GM18498 (cell line): ENCODE results near the gene KRT15.

ENCODE experiments used
- ATAC-seq: cut with Tn5 transposase; IDR thresholded peaks from one replicate; pipeline ENCODE4 v1.9.1; 2021; ENCODE audit warnings: mild to moderate bottlenecking, moderate library complexity; ENCODE audit not compliant: unreplicated experiment

The KRT15 gene

GRCh38 chr17:41527063-41528023, 8.7 kb upstream of the KRT15 start:
- ATAC-seq = no peak

GRCh38 chr17:41524261-41524660, 5.6 kb upstream of the KRT15 start:
- ATAC-seq = no peak

GRCh38 chr17:41523787-41524186, 5.1 kb upstream of the KRT15 start:
- ATAC-seq = no peak

GRCh38 chr17:41523225-41523593, 4.5 kb upstream of the KRT15 start:
- no peak for ATAC-seq

- ATAC-seq = no peak
These were observed 3.9 kb upstream of the KRT15 start for GRCh38 chr17:41522301-41523224.

- ATAC-seq = no peak
These were observed 3.0 kb upstream of the KRT15 start for GRCh38 chr17:41521574-41522261.

- ATAC-seq = no peak
These were observed 2.3 kb upstream of the KRT15 start for GRCh38 chr17:41520821-41521521.

- ATAC-seq = no peak
These were observed 973 bp upstream of the KRT15 start for GRCh38 chr17:41519501-41520224.

GRCh38 chr17:41518031-41518430, 659 bp downstream of the KRT15 start:
- ATAC-seq = no peak

GRCh38 chr17:41516830-41517283, 1.8 kb downstream of the KRT15 start:
- no peak for ATAC-seq

GRCh38 chr17:41516147-41516829, 2.4 kb downstream of the KRT15 start:
- no peak for ATAC-seq

- ATAC-seq = no peak
These were observed 5.5 kb downstream of the KRT15 start for GRCh38 chr17:41513168-41513547.

- ATAC-seq = no peak
These were observed 6.0 kb downstream of the KRT15 start for GRCh38 chr17:41512546-41513167.

- no peak for ATAC-seq
These were observed 7.0 kb downstream of the KRT15 start for GRCh38 chr17:41511716-41512115.

- no peak for ATAC-seq
These were observed 7.6 kb downstream of the KRT15 start for GRCh38 chr17:41511116-41511515.

GRCh38 chr17:41510251-41511065, 8.2 kb downstream of the KRT15 start:
- no peak for ATAC-seq

- no peak for ATAC-seq
These were observed 11.3 kb downstream of the KRT15 start for GRCh38 chr17:41507315-41507880.
